ENCODE measurements around the gene ELOVL5.
"Not testable (repeated sequence)": the region's sequence is repeated elsewhere in the genome, so short reads cannot be mapped to it uniquely, and the experiment has no call there.

ELOVL5 gene

GRCh38 chr6:53391170-53391569, 42.4 kb upstream of the ELOVL5 start:
- H4K8ac ChIP-seq (ENCODE audit: low read length) = no peak overlapping the region
- 85% methylated on average over 2 of the region's 3 CpGs for WGBS
- H3K27me3 ChIP-seq (ENCODE audit: control insufficient read depth in 1 of 2, insufficient read depth in 1 of 2, low read length in 2 of 2) = no peaks in the 10 kb centered on the region
- no peak overlapping the region for H3K23ac ChIP-seq (ENCODE audit: low read length in 2 of 2)
- DNase-seq = no peak
- H2BK15ac ChIP-seq (ENCODE audit: low read depth, poor library complexity, severe bottlenecking) = no peak overlapping the region
- H2BK120ac ChIP-seq (ENCODE audit: low read depth, low read length) = no peak overlapping the region
- H3K4me1 ChIP-seq (ENCODE audit: control insufficient read depth, insufficient read depth, low read depth, low read length) = no peaks in the 10 kb centered on the region
- no peak overlapping the region for H2BK12ac ChIP-seq (ENCODE audit: low read length in 2 of 2)
- H3K9me3 ChIP-seq (ENCODE audit: control insufficient read depth, low read length) = no peaks in the 10 kb centered on the region
- no peak overlapping the region for H3K4me2 ChIP-seq (ENCODE audit: low read length, poor library complexity, severe bottlenecking)
- H3K4ac ChIP-seq (ENCODE audit: low read depth in 1 of 2, low read length in 2 of 2) = no peak overlapping the region
- H3K79me1 ChIP-seq (replicated peaks; ENCODE audit: low read length, poor library complexity, severe bottlenecking) = no peaks in the 10 kb centered on the region
- no peak overlapping the region for H2AK5ac ChIP-seq (ENCODE audit: low read length, severe bottlenecking)
- no peak overlapping the region for H3K14ac ChIP-seq (ENCODE audit: low read length in 2 of 2)
- H3K27ac ChIP-seq (ENCODE audit: low read length, poor library complexity, severe bottlenecking) = no peak overlapping the region
- no peak overlapping the region for H3K9ac ChIP-seq (ENCODE audit: low read length)
- no peak overlapping the region for H4K91ac ChIP-seq (ENCODE audit: low read length)
- no peak overlapping the region for H2BK5ac ChIP-seq (ENCODE audit: low read depth, low read length, poor library complexity, severe bottlenecking)
- no peak overlapping the region for H3K18ac ChIP-seq (ENCODE audit: low read depth in 1 of 2, low read length in 2 of 2)
- H3K4me3 ChIP-seq (ENCODE audit: insufficient read depth in 1 of 2, low read depth in 1 of 2, low read length in 2 of 2) = no peak overlapping the region
- no peaks in the 10 kb centered on the region for H3K36me3 ChIP-seq (ENCODE audit: control insufficient read depth in 1 of 2, insufficient read depth in 2 of 2, low read depth in 1 of 2, low read length in 2 of 2)
- no peak overlapping the region for H2AFZ ChIP-seq (ENCODE audit: low read depth, low read length)

DNA sequence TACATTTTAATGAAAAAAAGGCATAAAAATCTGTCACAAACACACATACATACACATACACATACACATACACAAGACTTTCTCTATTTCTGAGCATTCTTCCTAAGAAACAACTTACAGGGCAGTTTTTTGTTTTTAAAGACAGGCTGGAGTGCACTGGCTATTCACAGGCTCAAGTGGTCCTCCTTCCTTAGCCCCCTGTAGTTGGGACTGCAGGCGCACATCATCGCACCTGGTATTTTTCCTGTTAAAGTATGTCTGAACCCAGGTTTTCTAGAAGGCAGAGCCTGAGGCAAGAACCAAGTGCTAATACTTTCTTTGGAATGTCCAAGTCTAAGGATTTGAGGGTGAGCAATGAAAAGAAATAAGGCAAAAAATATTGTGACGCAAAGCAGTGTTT, 41.3 kb upstream of the ELOVL5 start:
- H2AFZ ChIP-seq (ENCODE audit: low read depth, low read length) = no peak overlapping the region
- no peak overlapping the region for H3K4me3 ChIP-seq (ENCODE audit: insufficient read depth in 1 of 2, low read depth in 1 of 2, low read length in 2 of 2)
- no peak overlapping the region for H4K8ac ChIP-seq (ENCODE audit: low read length)
- no peak overlapping the region for H2BK5ac ChIP-seq (ENCODE audit: low read depth, low read length, poor library complexity, severe bottlenecking)
- no peak overlapping the region for H2BK120ac ChIP-seq (ENCODE audit: low read depth, low read length)
- no peak overlapping the region for H2BK12ac ChIP-seq (ENCODE audit: low read length in 2 of 2)
- no peak overlapping the region for H3K27ac ChIP-seq (ENCODE audit: low read length, poor library complexity, severe bottlenecking)
- H3K36me3 ChIP-seq (ENCODE audit: control insufficient read depth in 1 of 2, insufficient read depth in 2 of 2, low read depth in 1 of 2, low read length in 2 of 2) = no peaks in the 10 kb centered on the region
- H3K4me2 ChIP-seq (ENCODE audit: low read length, poor library complexity, severe bottlenecking) = no peak overlapping the region
- no peak for DNase-seq
- 92% methylated on average over 3 of the region's 3 CpGs for WGBS
- no peak overlapping the region for H3K18ac ChIP-seq (ENCODE audit: low read depth in 1 of 2, low read length in 2 of 2)
- no peaks in the 10 kb centered on the region for H3K79me1 ChIP-seq (replicated peaks; ENCODE audit: low read length, poor library complexity, severe bottlenecking)
- H4K91ac ChIP-seq (ENCODE audit: low read length) = no peak overlapping the region
- no peaks in the 10 kb centered on the region for H3K4me1 ChIP-seq (ENCODE audit: control insufficient read depth, insufficient read depth, low read depth, low read length)
- H3K4ac ChIP-seq (ENCODE audit: low read depth in 1 of 2, low read length in 2 of 2) = no peak overlapping the region
- no peaks in the 10 kb centered on the region for H3K9me3 ChIP-seq (ENCODE audit: control insufficient read depth, low read length)
- H2BK15ac ChIP-seq (ENCODE audit: low read depth, poor library complexity, severe bottlenecking) = no peak overlapping the region
- H3K14ac ChIP-seq (ENCODE audit: low read length in 2 of 2) = no peak overlapping the region
- H2AK5ac ChIP-seq (ENCODE audit: low read length, severe bottlenecking) = no peak overlapping the region
- H3K27me3 ChIP-seq (ENCODE audit: control insufficient read depth in 1 of 2, insufficient read depth in 1 of 2, low read length in 2 of 2) = no peaks in the 10 kb centered on the region
- H3K9ac ChIP-seq (ENCODE audit: low read length) = no peak overlapping the region
- no peak overlapping the region for H3K23ac ChIP-seq (ENCODE audit: low read length in 2 of 2)

DNA sequence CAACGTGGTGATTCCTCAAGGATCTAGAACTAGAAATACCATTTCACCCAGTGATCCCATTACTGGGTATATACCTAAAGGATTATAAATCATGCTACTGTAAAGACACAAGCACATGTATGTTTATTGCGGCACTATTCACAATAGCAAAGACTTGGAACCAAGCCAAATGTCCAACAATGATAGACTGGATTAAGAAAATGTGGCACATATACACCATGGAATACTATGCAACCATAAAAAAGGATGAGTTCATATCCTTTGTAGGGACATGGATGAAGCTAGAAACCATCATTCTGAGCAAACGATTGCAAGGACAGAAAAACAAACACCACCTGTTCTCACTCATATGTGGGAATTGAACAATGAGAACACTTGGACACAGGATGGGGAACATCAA, 39.9 kb upstream of the ELOVL5 start:
- H3K4me1 ChIP-seq (ENCODE audit: control insufficient read depth, insufficient read depth, low read depth, low read length); DNase-seq; H2AFZ ChIP-seq (ENCODE audit: low read depth, low read length); H3K9me3 ChIP-seq (ENCODE audit: control insufficient read depth, low read length); H3K79me1 ChIP-seq (replicated peaks; ENCODE audit: low read length, poor library complexity, severe bottlenecking); H3K9ac ChIP-seq (ENCODE audit: low read length); H3K27ac ChIP-seq (ENCODE audit: low read length, poor library complexity, severe bottlenecking); H2BK15ac ChIP-seq (ENCODE audit: low read depth, poor library complexity, severe bottlenecking); H3K27me3 ChIP-seq (ENCODE audit: control insufficient read depth in 1 of 2, insufficient read depth in 1 of 2, low read length in 2 of 2); H3K23ac ChIP-seq (ENCODE audit: low read length in 2 of 2); H2BK120ac ChIP-seq (ENCODE audit: low read depth, low read length); H3K18ac ChIP-seq (ENCODE audit: low read depth in 1 of 2, low read length in 2 of 2); H3K14ac ChIP-seq (ENCODE audit: low read length in 2 of 2); H4K8ac ChIP-seq (ENCODE audit: low read length); H2BK5ac ChIP-seq (ENCODE audit: low read depth, low read length, poor library complexity, severe bottlenecking); H2BK12ac ChIP-seq (ENCODE audit: low read length in 2 of 2); H3K4me3 ChIP-seq (ENCODE audit: insufficient read depth in 1 of 2, low read depth in 1 of 2, low read length in 2 of 2); H3K36me3 ChIP-seq (ENCODE audit: control insufficient read depth in 1 of 2, insufficient read depth in 2 of 2, low read depth in 1 of 2, low read length in 2 of 2); H2AK5ac ChIP-seq (ENCODE audit: low read length, severe bottlenecking); H3K4me2 ChIP-seq (ENCODE audit: low read length, poor library complexity, severe bottlenecking); H3K4ac ChIP-seq (ENCODE audit: low read depth in 1 of 2, low read length in 2 of 2); H4K91ac ChIP-seq (ENCODE audit: low read length): not testable (repeated sequence)
- WGBS = no CpG with 5 or more reads among the region's 3 CpGs

DNA sequence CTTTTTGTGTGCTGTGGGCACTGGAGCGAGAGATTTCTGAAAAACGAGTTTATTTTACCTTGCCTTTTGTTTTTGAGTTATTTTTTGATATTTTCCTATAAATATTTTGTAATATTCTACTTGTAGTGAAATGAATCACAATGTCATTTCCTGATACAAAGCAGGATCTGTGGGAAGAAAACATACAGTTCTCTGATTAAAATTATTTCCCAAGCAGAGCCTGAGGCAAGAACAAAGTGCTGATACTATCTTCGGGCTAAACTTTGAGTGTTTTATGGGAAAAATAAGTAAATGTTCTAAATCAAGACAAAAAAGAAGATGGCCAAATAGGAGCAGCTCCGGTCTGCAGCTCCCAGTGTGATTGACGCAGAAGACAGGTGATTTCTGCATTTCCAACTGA, 33.7 kb upstream of the ELOVL5 start:
- no peak overlapping the region for H3K9ac ChIP-seq (ENCODE audit: low read length)
- no peaks in the 10 kb centered on the region for H3K9me3 ChIP-seq (ENCODE audit: control insufficient read depth, low read length)
- H3K18ac ChIP-seq (ENCODE audit: low read depth in 1 of 2, low read length in 2 of 2) = no peak overlapping the region
- no peak for DNase-seq
- no peak overlapping the region for H4K8ac ChIP-seq (ENCODE audit: low read length)
- no peak overlapping the region for H4K91ac ChIP-seq (ENCODE audit: low read length)
- no peaks in the 10 kb centered on the region for H3K36me3 ChIP-seq (ENCODE audit: control insufficient read depth in 1 of 2, insufficient read depth in 2 of 2, low read depth in 1 of 2, low read length in 2 of 2)
- no peak overlapping the region for H3K4ac ChIP-seq (ENCODE audit: low read depth in 1 of 2, low read length in 2 of 2)
- H2BK12ac ChIP-seq (ENCODE audit: low read length in 2 of 2) = no peak overlapping the region
- H3K4me2 ChIP-seq (ENCODE audit: low read length, poor library complexity, severe bottlenecking) = no peak overlapping the region
- H2BK5ac ChIP-seq (ENCODE audit: low read depth, low read length, poor library complexity, severe bottlenecking) = no peak overlapping the region
- no peak overlapping the region for H3K4me3 ChIP-seq (ENCODE audit: insufficient read depth in 1 of 2, low read depth in 1 of 2, low read length in 2 of 2)
- H2AFZ ChIP-seq (ENCODE audit: low read depth, low read length) = no peak overlapping the region
- no peaks in the 10 kb centered on the region for H3K27me3 ChIP-seq (ENCODE audit: control insufficient read depth in 1 of 2, insufficient read depth in 1 of 2, low read length in 2 of 2)
- no peak overlapping the region for H3K27ac ChIP-seq (ENCODE audit: low read length, poor library complexity, severe bottlenecking)
- no peak overlapping the region for H2BK120ac ChIP-seq (ENCODE audit: low read depth, low read length)
- no peak overlapping the region for H3K23ac ChIP-seq (ENCODE audit: low read length in 2 of 2)
- 82% methylated on average over 3 of the region's 5 CpGs for WGBS
- H2BK15ac ChIP-seq (ENCODE audit: low read depth, poor library complexity, severe bottlenecking) = no peak overlapping the region
- H2AK5ac ChIP-seq (ENCODE audit: low read length, severe bottlenecking) = no peak overlapping the region
- H3K4me1 ChIP-seq (ENCODE audit: control insufficient read depth, insufficient read depth, low read depth, low read length) = peaks cover 2% of the 10 kb centered on the region
- H3K79me1 ChIP-seq (replicated peaks; ENCODE audit: low read length, poor library complexity, severe bottlenecking) = no peaks in the 10 kb centered on the region
- H3K14ac ChIP-seq (ENCODE audit: low read length in 2 of 2) = no peak overlapping the region
